Measurements from ENCODE around the gene ADCY5. TPM values are rescaled to one million over a fixed set of nuclear protein-coding genes. Genes with fewer than 3 reads are reported as not detected.

The ADCY5 gene
- total RNA-seq, 4 donors from 2014 or later = 13.3 to 27.4 (median 21.7) TPM

DNA sequence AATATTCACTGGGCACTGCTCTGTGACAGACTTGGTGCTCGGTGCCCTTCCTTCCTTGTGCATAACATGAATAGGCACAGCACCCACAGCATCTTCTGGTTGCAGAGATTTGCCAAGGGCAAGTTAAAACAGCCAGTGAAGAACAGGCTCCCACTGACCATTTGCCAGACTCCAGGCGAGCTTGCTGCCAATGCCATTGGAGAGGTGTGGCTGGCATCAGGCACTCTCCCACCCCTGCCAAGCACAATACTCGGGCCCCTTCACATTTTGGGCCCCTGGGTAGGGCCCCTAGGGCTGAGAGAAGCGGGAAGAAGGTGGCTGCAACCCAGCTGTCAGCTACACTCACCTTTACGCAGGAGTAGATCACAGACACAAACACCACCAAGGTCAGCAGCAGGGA, 135.0 kb downstream of the ADCY5 start:
- no peak for TF ChIP-seq EP300 (IDR thresholded peaks at IDR 0.05)
- TF ChIP-seq, protein P1, sequence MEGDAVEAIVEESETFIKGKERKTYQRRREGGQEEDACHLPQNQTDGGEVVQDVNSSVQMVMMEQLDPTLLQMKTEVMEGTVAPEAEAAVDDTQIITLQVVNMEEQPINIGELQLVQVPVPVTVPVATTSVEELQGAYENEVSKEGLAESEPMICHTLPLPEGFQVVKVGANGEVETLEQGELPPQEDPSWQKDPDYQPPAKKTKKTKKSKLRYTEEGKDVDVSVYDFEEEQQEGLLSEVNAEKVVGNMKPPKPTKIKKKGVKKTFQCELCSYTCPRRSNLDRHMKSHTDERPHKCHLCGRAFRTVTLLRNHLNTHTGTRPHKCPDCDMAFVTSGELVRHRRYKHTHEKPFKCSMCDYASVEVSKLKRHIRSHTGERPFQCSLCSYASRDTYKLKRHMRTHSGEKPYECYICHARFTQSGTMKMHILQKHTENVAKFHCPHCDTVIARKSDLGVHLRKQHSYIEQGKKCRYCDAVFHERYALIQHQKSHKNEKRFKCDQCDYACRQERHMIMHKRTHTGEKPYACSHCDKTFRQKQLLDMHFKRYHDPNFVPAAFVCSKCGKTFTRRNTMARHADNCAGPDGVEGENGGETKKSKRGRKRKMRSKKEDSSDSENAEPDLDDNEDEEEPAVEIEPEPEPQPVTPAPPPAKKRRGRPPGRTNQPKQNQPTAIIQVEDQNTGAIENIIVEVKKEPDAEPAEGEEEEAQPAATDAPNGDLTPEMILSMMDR (IDR thresholded peaks at IDR 0.05) = no peak
- no peak for TF ChIP-seq POLR2A (IDR thresholded peaks at IDR 0.05)
- no peak overlapping the region for H3K27ac ChIP-seq
- no peak overlapping the region for H3K4me3 ChIP-seq
- 68 to 81% methylated on average over 5 of the region's 5 CpGs for WGBS, 2 donors
- H3K36me3 ChIP-seq = peaks cover 0 to 14% (median 0%) of the 10 kb centered on the region in 3 donors
- H3K9me3 ChIP-seq = no peaks in the 10 kb centered on the region
- H3K27me3 ChIP-seq = no peaks in the 10 kb centered on the region
- no peaks in the 10 kb centered on the region for H3K4me1 ChIP-seq
- no peak for DNase-seq (ENCODE audit: low spot score in 2 of 2)

DNA sequence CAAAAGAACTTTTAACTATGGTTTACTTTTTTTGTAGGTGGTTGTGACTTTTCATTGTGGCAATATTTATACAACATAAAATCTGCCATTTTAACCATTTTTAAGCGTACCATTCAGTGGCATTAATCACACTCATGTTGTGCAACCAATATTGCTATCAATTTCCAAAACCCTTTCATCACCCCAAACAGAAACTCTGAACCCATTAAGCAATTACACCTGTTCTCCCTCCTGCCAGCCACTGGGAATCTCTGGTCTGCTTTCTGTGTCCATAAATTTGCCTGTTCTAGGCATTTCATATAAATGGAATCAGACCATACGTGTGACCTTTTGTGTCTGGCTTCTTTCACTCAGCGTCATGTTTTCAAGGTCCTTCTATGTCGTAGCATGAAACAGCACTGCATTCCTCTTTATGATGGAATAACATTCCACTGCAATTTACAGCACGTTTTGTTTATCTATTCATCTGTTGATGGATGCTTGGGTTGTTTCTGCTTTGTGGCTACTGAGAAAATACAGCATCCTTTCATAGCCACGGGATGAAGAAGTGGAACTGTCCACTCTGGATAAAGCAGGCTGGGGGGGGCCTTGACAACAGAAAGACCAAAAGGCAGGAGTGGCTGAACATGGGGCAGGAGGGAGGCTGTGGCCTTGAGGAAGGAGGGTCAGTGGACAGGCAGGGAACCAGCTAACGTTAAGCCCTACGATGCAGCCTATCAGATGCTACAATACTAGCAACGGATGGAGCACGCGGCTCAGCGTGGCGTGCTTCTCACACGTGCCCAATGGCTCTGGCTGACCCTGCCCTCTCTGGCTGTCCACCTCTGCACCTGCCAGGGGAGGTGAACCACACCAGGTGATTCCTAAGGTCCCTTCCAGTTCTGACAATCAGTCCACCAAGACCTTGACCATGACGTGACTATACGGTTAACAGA, 136.3 kb downstream of the ADCY5 start:
- no peaks in the 10 kb centered on the region for H3K4me1 ChIP-seq
- no peak overlapping the region for H3K4me3 ChIP-seq
- H3K36me3 ChIP-seq = peaks cover 0 to 4% (median 0%) of the 10 kb centered on the region in 3 donors
- DNase-seq (ENCODE audit: low spot score in 2 of 2) = no peak
- 65 to 72% methylated on average over 11 to 16 of the region's 16 CpGs for WGBS, 2 donors
- no peak for TF ChIP-seq POLR2A (IDR thresholded peaks at IDR 0.05)
- TF ChIP-seq, protein P1 (IDR thresholded peaks at IDR 0.05) = no peak
- no peak overlapping the region for H3K27ac ChIP-seq
- no peaks in the 10 kb centered on the region for H3K9me3 ChIP-seq
- no peaks in the 10 kb centered on the region for H3K27me3 ChIP-seq

DNA sequence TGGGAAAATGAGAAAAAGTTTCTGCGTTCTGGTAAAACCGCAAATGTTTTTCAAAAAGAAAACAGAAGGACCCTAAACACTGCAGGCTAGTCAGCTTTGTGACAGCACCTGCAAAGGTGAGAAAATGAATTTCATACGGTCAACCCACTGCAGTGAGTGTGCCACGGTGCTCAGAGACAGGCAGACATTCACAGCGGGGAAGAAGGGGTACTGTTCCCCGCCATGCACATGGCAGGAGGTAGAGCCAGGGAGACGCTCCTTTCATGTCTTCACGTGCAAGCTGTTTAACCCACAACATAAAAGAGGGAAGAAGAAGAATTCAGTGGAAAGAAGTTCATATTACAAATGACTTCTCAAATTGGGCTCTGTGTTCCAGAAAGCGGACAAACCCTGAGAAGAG, 137.7 kb downstream of the ADCY5 start:
- no peaks in the 10 kb centered on the region for H3K4me1 ChIP-seq
- no peaks in the 10 kb centered on the region for H3K27me3 ChIP-seq
- no peaks in the 10 kb centered on the region for H3K9me3 ChIP-seq
- H3K27ac ChIP-seq = no peak overlapping the region
- DNase-seq (ENCODE audit: low spot score in 2 of 2) = no peak
- 65 to 68% methylated on average over 9 of the region's 9 CpGs for WGBS, 2 donors
- H3K36me3 ChIP-seq = peaks cover 0 to 4% (median 0%) of the 10 kb centered on the region in 3 donors
- no peak overlapping the region for H3K4me3 ChIP-seq
- TF ChIP-seq POLR2A (IDR thresholded peaks at IDR 0.05) = no peak
- no peak for TF ChIP-seq EP300 (IDR thresholded peaks at IDR 0.05)
- TF ChIP-seq, protein P1 (IDR thresholded peaks at IDR 0.05) = no peak

DNA sequence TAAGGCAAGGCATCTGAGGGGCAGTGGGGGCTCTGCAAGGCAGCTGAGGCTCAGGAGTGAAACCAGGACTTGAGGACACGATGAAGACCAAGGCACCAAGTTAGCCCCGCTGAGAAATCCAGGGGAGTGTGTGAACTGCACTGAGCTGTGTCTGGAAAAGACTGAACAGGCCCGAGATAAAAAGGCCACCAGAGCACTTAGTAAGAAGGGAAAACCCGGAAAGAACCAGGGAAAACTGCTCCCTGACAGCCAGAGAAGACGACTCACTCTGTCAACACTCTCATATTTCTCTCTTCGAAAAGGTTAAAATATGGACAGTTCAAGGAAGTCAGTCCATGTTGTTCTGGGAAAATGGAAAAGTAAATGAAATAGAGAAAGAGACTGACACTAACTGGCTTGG, 138.1 kb downstream of the ADCY5 start:
- no peak overlapping the region for H3K27ac ChIP-seq
- H3K9me3 ChIP-seq = peaks cover 0 to under 1% (median 0%) of the 10 kb centered on the region in 4 donors
- TF ChIP-seq POLR2A (IDR thresholded peaks at IDR 0.05) (no peak), EP300 (IDR thresholded peaks at IDR 0.05) (no peak)
- TF ChIP-seq, protein P1 (IDR thresholded peaks at IDR 0.05) = no peak
- H3K27me3 ChIP-seq = no peaks in the 10 kb centered on the region
- WGBS, 2 donors = 67 to 68% methylated on average over 6 of the region's 6 CpGs
- H3K4me3 ChIP-seq = no peak overlapping the region
- peaks cover 0 to 4% (median 0%) of the 10 kb centered on the region in 3 donors for H3K36me3 ChIP-seq
- H3K4me1 ChIP-seq = no peaks in the 10 kb centered on the region
- no peak for DNase-seq (ENCODE audit: low spot score in 2 of 2)

DNA sequence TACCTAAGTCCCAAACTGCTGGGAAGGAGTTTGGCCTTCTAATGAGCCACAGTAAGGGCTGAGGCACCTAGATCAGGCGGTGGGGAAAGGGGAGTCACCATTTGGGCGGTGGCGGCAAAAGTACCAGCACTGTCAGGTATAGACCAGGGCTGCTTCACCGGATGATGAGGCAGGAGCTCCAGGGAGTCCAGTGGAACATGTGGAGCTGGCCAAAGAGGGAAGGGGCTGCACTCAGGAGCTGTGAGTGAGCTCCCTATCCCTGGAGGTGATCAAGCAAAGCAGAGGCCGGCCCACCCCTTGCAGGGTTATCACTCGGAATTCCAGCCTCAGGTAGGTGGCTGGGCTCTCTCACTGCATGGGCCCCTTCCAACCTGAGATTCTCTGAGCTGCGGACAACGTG, 138.7 kb downstream of the ADCY5 start:
- Histone ChIP-seq H3K4me1 (no peaks in the 10 kb centered on the region), H3K36me3 (no peaks in the 10 kb centered on the region), H3K27me3 (no peaks in the 10 kb centered on the region), H3K4me3 (no peak overlapping the region), H3K27ac (no peak overlapping the region), H3K9me3 (peaks cover 0 to 4% (median 0%) of the 10 kb centered on the region in 4 donors)
- WGBS, 2 donors = 82 to 92% methylated on average over 8 of the region's 8 CpGs
- DNase-seq (ENCODE audit: low spot score in 2 of 2) = no peak
- TF ChIP-seq, protein P1 (IDR thresholded peaks at IDR 0.05) = no peak
- no peak for TF ChIP-seq EP300 (IDR thresholded peaks at IDR 0.05)
- no peak for TF ChIP-seq POLR2A (IDR thresholded peaks at IDR 0.05)
